ENCODE measurements around the gene RECK. TPM values are rescaled to one million over a fixed set of nuclear protein-coding genes. Genes with fewer than 3 reads are reported as not detected.
"Not testable (repeated sequence)": the region's sequence is repeated elsewhere in the genome, so short reads cannot be mapped to it uniquely, and the experiment has no call there.

Gene RECK
- total RNA-seq, 3 donors from 2014 or later: 2.1 to 13.0 (median 3.7) TPM

DNA sequence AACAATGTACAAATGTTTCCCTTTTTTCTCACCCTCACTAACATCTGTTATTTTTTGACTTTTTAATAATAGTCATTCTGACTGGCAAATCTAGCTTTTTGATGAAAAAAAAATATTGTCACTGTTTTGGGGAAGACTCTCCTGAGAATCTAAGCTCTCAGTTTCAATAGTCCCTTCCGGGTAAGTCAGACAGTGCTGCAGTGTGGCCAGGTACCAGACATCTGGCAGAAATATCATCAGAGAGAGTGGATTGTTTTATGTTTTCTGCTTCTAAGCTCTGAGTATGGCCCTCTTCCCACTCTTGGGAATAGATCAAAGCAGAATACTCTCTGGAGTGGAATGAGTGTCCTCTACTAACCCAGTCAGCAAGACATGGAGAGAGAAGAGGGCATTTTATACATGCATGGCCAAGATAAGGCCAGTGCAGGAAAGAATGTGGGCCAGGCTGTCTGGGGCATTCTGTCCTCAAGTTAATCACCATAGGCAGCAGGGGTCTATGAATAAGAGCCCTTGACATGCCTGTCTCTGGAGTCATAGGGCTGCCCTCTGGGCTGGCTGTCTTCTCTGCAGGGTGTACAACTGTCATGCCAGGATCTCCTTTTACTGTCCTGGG is 40.2 kb upstream of the RECK start:
- no peak for ATAC-seq

DNA sequence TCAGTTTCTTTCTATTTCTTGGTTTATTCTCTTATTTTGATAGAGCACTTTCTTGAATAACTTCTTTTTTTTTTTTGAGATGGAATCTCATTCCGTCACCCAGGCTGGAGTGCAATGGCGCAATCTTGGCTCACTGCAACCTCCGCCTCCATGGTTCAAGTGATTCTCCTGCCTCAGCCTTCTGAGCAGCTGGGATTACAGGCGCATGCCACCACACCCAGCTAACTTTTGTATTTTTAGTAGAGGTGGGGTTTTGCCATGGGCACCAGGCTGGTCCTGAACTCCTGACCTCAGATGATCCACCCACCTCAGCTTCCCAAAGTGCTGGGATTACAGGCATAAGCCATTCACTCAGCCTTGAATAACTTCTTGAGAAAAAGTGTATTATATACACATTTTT is 39.7 kb upstream of the RECK start:
- DNase-seq; H3K4me1 ChIP-seq (ENCODE audit: low read depth); H3K4me3 ChIP-seq; ATAC-seq; H3K9me3 ChIP-seq; intact Hi-C loops (cut with DNase I, micrococcal nuclease); H3K36me3 ChIP-seq (ENCODE audit: low read depth): not testable (repeated sequence)

More for the DNA sequence above, 40.2 kb upstream of the RECK start:
- Histone ChIP-seq H3K36me3 (ENCODE audit: low read depth) (no peaks in the 10 kb centered on the region), H3K4me3 (no peak overlapping the region), H3K9me3 (no peaks in the 10 kb centered on the region), H3K4me1 (ENCODE audit: low read depth) (no peaks in the 10 kb centered on the region)
- intact Hi-C loops (cut with DNase I, micrococcal nuclease): no loop called here
- no peak for DNase-seq
- TF ChIP-seq, protein P1, sequence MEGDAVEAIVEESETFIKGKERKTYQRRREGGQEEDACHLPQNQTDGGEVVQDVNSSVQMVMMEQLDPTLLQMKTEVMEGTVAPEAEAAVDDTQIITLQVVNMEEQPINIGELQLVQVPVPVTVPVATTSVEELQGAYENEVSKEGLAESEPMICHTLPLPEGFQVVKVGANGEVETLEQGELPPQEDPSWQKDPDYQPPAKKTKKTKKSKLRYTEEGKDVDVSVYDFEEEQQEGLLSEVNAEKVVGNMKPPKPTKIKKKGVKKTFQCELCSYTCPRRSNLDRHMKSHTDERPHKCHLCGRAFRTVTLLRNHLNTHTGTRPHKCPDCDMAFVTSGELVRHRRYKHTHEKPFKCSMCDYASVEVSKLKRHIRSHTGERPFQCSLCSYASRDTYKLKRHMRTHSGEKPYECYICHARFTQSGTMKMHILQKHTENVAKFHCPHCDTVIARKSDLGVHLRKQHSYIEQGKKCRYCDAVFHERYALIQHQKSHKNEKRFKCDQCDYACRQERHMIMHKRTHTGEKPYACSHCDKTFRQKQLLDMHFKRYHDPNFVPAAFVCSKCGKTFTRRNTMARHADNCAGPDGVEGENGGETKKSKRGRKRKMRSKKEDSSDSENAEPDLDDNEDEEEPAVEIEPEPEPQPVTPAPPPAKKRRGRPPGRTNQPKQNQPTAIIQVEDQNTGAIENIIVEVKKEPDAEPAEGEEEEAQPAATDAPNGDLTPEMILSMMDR (IDR thresholded peaks at IDR 0.05): no peak

DNA sequence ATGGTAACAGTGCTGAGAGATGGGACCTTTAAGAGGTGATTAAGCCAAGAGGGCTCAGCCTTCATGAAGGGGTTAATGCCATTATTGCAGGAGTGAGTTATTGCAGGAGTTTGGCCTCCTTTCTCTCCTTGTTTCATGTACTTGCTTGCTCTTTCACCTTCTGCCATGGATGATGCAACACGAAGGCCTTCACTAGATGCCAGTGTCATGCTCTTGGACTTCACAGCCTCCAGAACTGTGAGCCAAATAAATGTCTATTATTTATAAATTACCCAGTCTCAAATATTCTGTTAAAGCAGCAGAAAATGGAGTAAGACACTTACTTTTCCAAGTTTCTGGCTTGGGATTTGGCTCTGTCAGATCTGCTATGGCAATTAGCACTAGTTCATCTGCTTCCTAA is 38.4 kb upstream of the RECK start:
- intact Hi-C loops (cut with DNase I, micrococcal nuclease): no loop called here
- DNase-seq (no peak), ATAC-seq (no peak)
- Histone ChIP-seq H3K36me3 (ENCODE audit: low read depth) (no peaks in the 10 kb centered on the region), H3K4me1 (ENCODE audit: low read depth) (no peaks in the 10 kb centered on the region), H3K4me3 (no peak overlapping the region), H3K9me3 (no peaks in the 10 kb centered on the region)
- TF ChIP-seq, protein P1 (IDR thresholded peaks at IDR 0.05): no peak

DNA sequence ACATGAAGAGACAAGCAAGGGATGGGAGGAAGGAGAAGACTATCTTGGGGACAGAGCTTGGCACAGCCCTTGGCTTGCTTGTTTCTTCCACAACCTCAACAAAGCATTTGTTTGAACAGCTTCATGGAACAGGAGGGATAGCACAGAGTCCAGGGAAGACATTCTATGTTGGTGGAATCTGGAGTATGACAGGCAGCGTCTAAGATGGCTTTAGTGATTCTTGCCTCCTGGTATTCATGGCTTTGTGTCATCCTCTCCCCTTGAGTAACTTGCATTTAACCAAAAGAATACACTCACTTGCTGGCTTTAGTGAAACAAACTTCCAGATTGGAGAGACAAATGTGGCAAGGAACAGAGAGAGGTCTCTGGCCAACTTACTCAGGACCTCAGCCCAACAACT is 30.8 kb upstream of the RECK start:
- TF ChIP-seq, protein P1 (IDR thresholded peaks at IDR 0.05): no peak
- intact Hi-C loops (cut with DNase I, micrococcal nuclease): loop anchor here in 1 of 2 donors (5.0 kb wide), 1 partner anchor 44 kb away; no protein-coding TSS in a partner anchor
- Histone ChIP-seq H3K9me3 (no peaks in the 10 kb centered on the region), H3K36me3 (ENCODE audit: low read depth) (no peaks in the 10 kb centered on the region), H3K4me3 (no peak overlapping the region), H3K4me1 (ENCODE audit: low read depth) (peaks cover 11% of the 10 kb centered on the region)
- no peak for DNase-seq
- no peak for ATAC-seq

DNA sequence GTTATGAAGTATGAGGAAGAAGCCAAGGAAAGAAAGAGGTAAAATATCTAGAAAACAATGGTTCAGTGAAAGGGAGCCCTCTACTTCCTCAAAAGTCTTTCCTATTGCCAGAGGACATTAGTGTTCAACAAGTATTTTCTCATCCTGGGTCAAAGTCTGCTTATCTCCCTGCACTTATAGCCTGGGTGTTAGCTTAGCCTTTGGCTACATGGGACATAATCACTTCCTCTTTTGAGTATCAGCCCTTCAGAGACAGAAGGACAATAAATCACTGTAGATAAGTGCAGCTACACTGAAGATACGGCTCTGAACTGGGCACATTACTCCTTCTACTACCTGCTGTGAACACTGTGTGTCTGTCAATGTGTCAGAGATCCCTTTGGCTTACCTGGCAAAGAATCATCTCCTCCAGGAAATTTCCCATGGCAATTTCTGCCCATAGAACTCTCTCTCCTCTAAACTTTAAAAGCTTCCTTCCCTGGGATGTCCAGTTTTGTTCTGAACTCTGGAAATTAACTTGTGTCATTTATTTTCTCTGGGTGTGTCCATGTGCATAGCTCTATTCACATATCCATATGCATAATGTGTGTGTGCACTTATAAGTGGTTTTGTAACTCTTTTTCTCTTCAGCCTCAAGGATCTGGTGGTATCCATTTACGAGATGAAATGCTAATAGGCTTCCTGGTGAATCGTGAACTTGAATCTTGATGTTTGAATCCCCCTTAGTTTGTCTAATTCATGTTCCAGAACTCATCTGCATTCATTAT is 30.0 kb upstream of the RECK start:
- no peaks in the 10 kb centered on the region for H3K9me3 ChIP-seq
- H3K4me3 ChIP-seq: no peak overlapping the region
- DNase-seq: peak in 1 of 3 donors; percentile 58
- intact Hi-C loops (cut with DNase I, micrococcal nuclease): loop anchor here in 1 of 2 donors (5.0 kb wide), 1 partner anchor 44 kb away; no protein-coding TSS in a partner anchor
- no peaks in the 10 kb centered on the region for H3K36me3 ChIP-seq (ENCODE audit: low read depth)
- peak; percentile 96 for ATAC-seq
- peaks cover 11% of the 10 kb centered on the region for H3K4me1 ChIP-seq (ENCODE audit: low read depth)
- TF ChIP-seq, protein P1 (IDR thresholded peaks at IDR 0.05): no peak

DNA sequence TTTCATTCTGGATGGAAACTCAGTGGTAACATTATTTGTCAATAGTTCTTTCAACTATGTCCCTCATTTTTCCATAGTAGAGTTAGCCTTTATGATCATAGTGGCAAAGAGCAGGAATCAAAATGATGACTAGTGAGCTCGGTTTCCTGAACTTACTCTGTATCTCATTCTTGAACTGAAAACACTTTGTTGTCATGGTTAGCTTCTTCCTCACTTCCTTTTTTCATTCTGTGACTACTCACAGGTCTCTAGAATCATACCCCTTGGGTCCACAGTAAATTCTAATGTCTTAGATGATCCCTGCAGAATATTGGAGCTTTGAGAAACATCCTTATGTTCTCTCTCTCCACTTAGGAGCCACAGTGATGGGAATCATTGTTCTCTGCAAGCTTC is 29.4 kb upstream of the RECK start:
- H3K36me3 ChIP-seq (ENCODE audit: low read depth): no peaks in the 10 kb centered on the region
- peaks cover 11% of the 10 kb centered on the region for H3K4me1 ChIP-seq (ENCODE audit: low read depth)
- DNase-seq: no peak
- H3K9me3 ChIP-seq: no peaks in the 10 kb centered on the region
- TF ChIP-seq, protein P1 (IDR thresholded peaks at IDR 0.05): no peak
- ATAC-seq: no peak
- intact Hi-C loops (cut with DNase I, micrococcal nuclease): loop anchor here in 1 of 2 donors (5.0 kb wide), 1 partner anchor 45 kb away; no protein-coding TSS in a partner anchor
- H3K4me3 ChIP-seq: no peak overlapping the region
